ENCODE results near the gene F11.

DNA sequence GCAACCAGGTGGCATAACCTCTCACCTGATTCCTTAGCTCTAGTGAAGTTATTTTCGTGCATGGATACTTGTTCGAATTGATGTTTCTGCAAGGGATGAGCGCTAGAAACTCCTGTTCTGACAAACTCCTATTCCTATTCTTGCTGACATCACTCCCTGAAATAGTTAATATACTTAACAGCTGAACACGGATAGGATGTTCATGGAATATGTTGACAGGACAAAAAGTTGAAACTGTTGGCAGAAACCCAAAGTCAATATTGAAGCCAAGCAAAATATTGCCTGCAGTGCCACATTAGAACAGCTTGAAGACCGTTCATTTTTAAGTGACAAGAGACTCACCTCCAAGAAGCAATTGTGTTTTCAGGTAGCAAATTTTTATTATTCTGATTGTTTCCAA lies 38.8 kb upstream of the F11 start, which contains the start of gene KLKB1:
- TF ChIP-seq RARB (CRISPR knock-in tag; IDR thresholded peaks at IDR 0.05) (no peak), ZFP3 (CRISPR knock-in tag; IDR thresholded peaks at IDR 0.05) (no peak), GLIS3 (CRISPR knock-in tag; IDR thresholded peaks at IDR 0.05) (no peak), CSDC2 (CRISPR knock-in tag; IDR thresholded peaks at IDR 0.05) (no peak), ARNTL (CRISPR knock-in tag; IDR thresholded peaks at IDR 0.05; ENCODE audit: borderline replicate concordance, low read depth) (no peak), ZFP30 (CRISPR knock-in tag; IDR thresholded peaks at IDR 0.05) (no peak), OSR1 (CRISPR knock-in tag; IDR thresholded peaks at IDR 0.05) (no peak), BACH2 (CRISPR knock-in tag; IDR thresholded peaks at IDR 0.05; ENCODE audit: borderline replicate concordance) (no peak), PPARA (CRISPR knock-in tag; IDR thresholded peaks at IDR 0.05; ENCODE audit: borderline replicate concordance) (no peak)
- TF ChIP-seq, protein P1, sequence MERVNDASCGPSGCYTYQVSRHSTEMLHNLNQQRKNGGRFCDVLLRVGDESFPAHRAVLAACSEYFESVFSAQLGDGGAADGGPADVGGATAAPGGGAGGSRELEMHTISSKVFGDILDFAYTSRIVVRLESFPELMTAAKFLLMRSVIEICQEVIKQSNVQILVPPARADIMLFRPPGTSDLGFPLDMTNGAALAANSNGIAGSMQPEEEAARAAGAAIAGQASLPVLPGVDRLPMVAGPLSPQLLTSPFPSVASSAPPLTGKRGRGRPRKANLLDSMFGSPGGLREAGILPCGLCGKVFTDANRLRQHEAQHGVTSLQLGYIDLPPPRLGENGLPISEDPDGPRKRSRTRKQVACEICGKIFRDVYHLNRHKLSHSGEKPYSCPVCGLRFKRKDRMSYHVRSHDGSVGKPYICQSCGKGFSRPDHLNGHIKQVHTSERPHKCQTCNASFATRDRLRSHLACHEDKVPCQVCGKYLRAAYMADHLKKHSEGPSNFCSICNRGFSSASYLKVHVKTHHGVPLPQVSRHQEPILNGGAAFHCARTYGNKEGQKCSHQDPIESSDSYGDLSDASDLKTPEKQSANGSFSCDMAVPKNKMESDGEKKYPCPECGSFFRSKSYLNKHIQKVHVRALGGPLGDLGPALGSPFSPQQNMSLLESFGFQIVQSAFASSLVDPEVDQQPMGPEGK (CRISPR knock-in tag; IDR thresholded peaks at IDR 0.05; ENCODE audit: borderline replicate concordance): no peak
- TF ChIP-seq, protein P2, sequence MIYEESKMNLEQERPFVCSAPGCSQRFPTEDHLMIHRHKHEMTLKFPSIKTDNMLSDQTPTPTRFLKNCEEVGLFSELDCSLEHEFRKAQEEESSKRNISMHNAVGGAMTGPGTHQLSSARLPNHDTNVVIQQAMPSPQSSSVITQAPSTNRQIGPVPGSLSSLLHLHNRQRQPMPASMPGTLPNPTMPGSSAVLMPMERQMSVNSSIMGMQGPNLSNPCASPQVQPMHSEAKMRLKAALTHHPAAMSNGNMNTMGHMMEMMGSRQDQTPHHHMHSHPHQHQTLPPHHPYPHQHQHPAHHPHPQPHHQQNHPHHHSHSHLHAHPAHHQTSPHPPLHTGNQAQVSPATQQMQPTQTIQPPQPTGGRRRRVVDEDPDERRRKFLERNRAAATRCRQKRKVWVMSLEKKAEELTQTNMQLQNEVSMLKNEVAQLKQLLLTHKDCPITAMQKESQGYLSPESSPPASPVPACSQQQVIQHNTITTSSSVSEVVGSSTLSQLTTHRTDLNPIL (CRISPR knock-in tag; IDR thresholded peaks at IDR 0.05; ENCODE audit: low read depth): no peak
- TF ChIP-seq, protein P3, sequence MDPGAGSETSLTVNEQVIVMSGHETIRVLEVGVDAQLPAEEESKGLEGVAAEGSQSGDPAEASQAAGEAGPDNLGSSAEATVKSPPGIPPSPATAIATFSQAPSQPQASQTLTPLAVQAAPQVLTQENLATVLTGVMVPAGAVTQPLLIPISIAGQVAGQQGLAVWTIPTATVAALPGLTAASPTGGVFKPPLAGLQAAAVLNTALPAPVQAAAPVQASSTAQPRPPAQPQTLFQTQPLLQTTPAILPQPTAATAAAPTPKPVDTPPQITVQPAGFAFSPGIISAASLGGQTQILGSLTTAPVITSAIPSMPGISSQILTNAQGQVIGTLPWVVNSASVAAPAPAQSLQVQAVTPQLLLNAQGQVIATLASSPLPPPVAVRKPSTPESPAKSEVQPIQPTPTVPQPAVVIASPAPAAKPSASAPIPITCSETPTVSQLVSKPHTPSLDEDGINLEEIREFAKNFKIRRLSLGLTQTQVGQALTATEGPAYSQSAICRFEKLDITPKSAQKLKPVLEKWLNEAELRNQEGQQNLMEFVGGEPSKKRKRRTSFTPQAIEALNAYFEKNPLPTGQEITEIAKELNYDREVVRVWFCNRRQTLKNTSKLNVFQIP (CRISPR knock-in tag; IDR thresholded peaks at IDR 0.05; ENCODE audit: borderline replicate concordance, low read depth): no peak
